ENCODE measurements around the gene SETD7. TPM values are rescaled to one million over a fixed set of nuclear protein-coding genes. Genes with fewer than 3 reads are reported as not detected.
A peak's percentile ranks its signal among the peaks of the same experiment; 100 is the strongest.

The SETD7 gene
- total RNA-seq, 2 donors from 2014 or later, result 74.7 to 101 TPM

DNA sequence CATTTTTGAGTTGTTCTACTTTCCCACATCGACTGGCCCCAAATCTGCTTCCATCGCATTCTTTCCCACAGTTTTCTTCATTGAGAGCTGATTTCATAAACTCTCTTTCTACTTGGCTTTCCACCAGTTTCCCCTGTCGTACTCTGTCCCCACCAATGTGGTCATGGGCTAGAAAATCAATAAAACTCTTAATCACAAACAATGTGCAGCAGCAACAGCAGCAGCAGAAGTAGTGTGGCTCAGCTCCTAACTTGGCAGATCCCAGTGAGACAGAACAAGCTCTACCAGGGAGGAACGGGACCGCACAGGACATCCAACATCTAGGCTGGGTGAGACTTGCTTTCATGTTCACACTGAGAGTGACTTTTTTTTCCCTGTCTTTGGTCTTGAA is 3.1 kb upstream of the SETD7 start:
- TF ChIP-seq, protein P1, sequence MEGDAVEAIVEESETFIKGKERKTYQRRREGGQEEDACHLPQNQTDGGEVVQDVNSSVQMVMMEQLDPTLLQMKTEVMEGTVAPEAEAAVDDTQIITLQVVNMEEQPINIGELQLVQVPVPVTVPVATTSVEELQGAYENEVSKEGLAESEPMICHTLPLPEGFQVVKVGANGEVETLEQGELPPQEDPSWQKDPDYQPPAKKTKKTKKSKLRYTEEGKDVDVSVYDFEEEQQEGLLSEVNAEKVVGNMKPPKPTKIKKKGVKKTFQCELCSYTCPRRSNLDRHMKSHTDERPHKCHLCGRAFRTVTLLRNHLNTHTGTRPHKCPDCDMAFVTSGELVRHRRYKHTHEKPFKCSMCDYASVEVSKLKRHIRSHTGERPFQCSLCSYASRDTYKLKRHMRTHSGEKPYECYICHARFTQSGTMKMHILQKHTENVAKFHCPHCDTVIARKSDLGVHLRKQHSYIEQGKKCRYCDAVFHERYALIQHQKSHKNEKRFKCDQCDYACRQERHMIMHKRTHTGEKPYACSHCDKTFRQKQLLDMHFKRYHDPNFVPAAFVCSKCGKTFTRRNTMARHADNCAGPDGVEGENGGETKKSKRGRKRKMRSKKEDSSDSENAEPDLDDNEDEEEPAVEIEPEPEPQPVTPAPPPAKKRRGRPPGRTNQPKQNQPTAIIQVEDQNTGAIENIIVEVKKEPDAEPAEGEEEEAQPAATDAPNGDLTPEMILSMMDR (IDR thresholded peaks at IDR 0.05), result no peak
- no peaks in the 10 kb centered on the region for H3K36me3 ChIP-seq
- no peaks in the 10 kb centered on the region for H3K27me3 ChIP-seq (replicated peaks; ENCODE audit: insufficient read depth)
- no peak overlapping the region for H3K4me3 ChIP-seq
- H3K4me1 ChIP-seq (ENCODE audit: control insufficient read depth in 1 of 2, low read depth in 2 of 2), result peaks cover 3 to 17% of the 10 kb centered on the region in 2 donors
- no peaks in the 10 kb centered on the region for H3K9me3 ChIP-seq
- DNase-seq (ENCODE audit: low spot score) (no peak), ATAC-seq (ENCODE audit: insufficient number of reproducible peaks, low FRiP score, low read depth) (no peak)
- H3K27ac ChIP-seq, result no peak overlapping the region

- DNase-seq (ENCODE audit: low spot score), result no peak
- no peaks in the 10 kb centered on the region for H3K27me3 ChIP-seq (replicated peaks; ENCODE audit: insufficient read depth)
- ATAC-seq (ENCODE audit: insufficient number of reproducible peaks, low FRiP score, low read depth), result no peak
- no peak overlapping the region for H3K27ac ChIP-seq
- H3K4me1 ChIP-seq (ENCODE audit: control insufficient read depth in 1 of 2, low read depth in 2 of 2), result peaks cover 6 to 24% of the 10 kb centered on the region in 2 donors
- H3K36me3 ChIP-seq, result no peaks in the 10 kb centered on the region
- H3K4me3 ChIP-seq, result no peak overlapping the region
- H3K9me3 ChIP-seq, result no peaks in the 10 kb centered on the region
- TF ChIP-seq, protein P1 (IDR thresholded peaks at IDR 0.05), result no peak
Observed at GRCh38 chr4:139558235-139559088, 2.4 kb upstream of the SETD7 start.

DNA sequence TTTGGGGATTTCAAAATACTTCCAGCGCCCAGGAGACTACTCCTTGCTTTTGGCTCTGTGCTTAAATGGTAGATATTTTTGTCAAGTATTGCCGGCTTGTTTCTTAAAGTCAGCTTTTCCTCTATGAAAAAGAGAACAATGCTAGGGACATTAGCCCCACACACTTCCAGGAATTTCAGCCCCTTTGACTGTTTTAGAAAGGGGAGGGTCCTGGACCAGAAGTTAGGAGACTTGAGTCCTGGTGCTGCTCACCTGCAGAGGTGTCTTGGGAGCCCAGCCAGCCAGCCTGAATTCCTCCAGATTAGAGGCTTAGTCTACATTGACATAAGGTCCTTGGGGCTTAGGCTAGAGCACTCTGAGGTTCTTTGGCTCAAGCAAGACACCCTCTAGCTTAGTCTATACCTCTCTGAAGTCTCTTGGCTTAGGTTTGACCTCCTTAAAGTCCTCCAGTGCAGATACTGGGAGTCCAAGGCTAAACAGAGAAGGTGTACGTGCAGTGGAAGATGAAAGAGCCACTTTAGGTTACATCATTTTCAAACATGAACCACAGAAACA is 1.6 kb upstream of the SETD7 start:
- TF ChIP-seq, protein P1 (IDR thresholded peaks at IDR 0.05), result no peak
- Histone ChIP-seq H3K27me3 (replicated peaks; ENCODE audit: insufficient read depth) (no peaks in the 10 kb centered on the region), H3K27ac (peak overlapping the region; percentile 97 to 98), H3K36me3 (no peaks in the 10 kb centered on the region), H3K9me3 (no peaks in the 10 kb centered on the region), H3K4me3 (peak overlapping the region; percentile 94), H3K4me1 (ENCODE audit: control insufficient read depth in 1 of 2, low read depth in 2 of 2) (peaks cover 10 to 32% of the 10 kb centered on the region in 2 donors)
- DNase-seq (ENCODE audit: low spot score) (no peak), ATAC-seq (ENCODE audit: insufficient number of reproducible peaks, low FRiP score, low read depth) (no peak)

DNA sequence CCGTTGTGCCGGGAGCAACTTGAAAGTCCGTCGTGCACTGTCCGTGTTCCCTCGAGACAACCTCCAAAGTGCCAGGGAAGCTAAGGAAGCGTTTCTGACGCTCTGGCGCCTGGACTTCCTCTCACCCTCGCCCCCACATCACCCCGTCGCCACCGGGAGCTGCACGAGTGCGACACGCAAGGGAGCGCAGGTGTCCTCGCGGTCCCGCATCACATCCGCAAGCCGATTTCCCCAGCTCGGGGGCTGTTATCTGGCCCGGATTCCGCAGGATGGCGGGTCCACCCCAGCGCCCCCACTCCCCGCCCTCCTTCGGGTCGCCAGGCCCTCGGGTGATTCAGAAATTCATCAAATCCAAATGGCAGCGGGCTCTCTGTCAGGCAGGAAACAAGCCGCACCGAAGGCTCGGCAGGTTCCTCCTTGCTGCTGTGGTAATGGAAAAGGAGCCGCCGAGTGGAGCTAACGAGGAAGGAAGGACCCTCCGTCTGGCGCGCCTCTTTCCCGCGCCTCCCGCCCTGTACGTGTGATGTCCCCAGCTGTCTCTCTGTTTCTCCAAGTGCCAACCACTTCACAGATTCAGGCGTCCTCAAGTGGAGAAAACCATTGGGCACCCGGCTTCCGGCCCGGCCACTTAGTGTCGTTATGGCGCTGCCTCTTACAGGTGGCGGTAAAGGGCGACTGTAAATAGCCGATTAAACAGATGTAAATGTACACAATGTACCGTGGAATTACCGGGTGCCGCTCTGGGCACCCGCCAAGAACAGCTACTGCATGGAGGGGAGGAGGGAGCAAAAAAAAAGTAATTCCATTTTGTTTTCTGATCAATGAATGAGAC is 921 bp upstream of the SETD7 start:
- H3K4me1 ChIP-seq (ENCODE audit: control insufficient read depth in 1 of 2, low read depth in 2 of 2), result peaks cover 17 to 39% of the 10 kb centered on the region in 2 donors
- TF ChIP-seq, protein P1 (IDR thresholded peaks at IDR 0.05), result no peak
- DNase-seq (ENCODE audit: low spot score), result peak; percentile 21

GRCh38 chr4:139555705-139556070 is 331 bp downstream of the SETD7 start:
- Histone ChIP-seq H3K27me3 (replicated peaks; ENCODE audit: insufficient read depth) (no peaks in the 10 kb centered on the region), H3K4me1 (ENCODE audit: control insufficient read depth in 1 of 2, low read depth in 2 of 2) (peaks cover 22 to 48% of the 10 kb centered on the region in 2 donors), H3K9me3 (no peaks in the 10 kb centered on the region), H3K36me3 (no peaks in the 10 kb centered on the region), H3K4me3 (peak overlapping the region; percentile 94), H3K27ac (peak overlapping the region; percentile 97 to 98)
- peak; percentile 25 for ATAC-seq (ENCODE audit: insufficient number of reproducible peaks, low FRiP score, low read depth)
- no peak for DNase-seq (ENCODE audit: low spot score)
- TF ChIP-seq, protein P1 (IDR thresholded peaks at IDR 0.05), result no peak

More for the DNA sequence above, 921 bp upstream of the SETD7 start:
- Histone ChIP-seq H3K27me3 (replicated peaks; ENCODE audit: insufficient read depth) (no peaks in the 10 kb centered on the region), H3K36me3 (no peaks in the 10 kb centered on the region), H3K27ac (peak overlapping the region; percentile 97 to 98), H3K9me3 (no peaks in the 10 kb centered on the region), H3K4me3 (peak overlapping the region; percentile 94)
- ATAC-seq (ENCODE audit: insufficient number of reproducible peaks, low FRiP score, low read depth), result no peak

Measured in thoracic aorta (tissue), 2 donors.